ENCODE measurements around the gene MYOM3. TPM values are rescaled to one million over a fixed set of nuclear protein-coding genes. Genes with fewer than 3 reads are reported as not detected.

Gene MYOM3
- total and polyA plus RNA-seq, 2 of the 13 experiments (the other 11 are each of a cell fraction or from before 2014, with no cell fraction given): 5.8 to 15.3 TPM

DNA sequence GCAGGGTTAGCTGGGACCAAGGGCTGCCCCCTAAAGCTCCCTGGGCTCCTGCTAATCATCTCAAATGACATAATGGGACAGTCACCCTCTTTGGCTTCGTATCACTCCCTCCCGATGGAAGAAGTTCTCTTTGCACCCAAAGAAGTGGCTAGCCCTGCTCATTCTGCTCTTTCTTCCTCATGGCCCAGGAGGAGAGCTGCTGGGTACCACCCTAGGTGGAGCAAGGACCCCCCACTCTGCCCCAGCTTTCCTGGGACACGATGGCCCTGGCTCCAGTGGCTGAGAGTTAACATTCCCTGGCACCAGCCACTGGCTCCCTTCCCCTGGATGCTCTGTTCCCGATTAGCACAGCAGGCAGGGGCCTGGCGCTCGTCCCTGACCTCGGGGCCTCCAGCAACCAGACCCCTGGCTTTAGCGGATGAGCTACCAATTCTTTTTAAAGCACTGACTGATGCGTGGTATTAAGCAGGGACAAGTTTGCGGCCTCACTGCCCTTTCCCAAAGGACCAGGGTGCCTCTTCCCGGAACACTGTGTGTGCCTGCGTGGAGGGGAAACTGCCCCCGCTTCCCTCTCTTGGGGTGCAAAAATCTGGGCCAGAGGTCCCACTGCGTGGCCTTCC, 1.2 kb downstream of the MYOM3 start (continued):
- TF ChIP-seq, protein P1, sequence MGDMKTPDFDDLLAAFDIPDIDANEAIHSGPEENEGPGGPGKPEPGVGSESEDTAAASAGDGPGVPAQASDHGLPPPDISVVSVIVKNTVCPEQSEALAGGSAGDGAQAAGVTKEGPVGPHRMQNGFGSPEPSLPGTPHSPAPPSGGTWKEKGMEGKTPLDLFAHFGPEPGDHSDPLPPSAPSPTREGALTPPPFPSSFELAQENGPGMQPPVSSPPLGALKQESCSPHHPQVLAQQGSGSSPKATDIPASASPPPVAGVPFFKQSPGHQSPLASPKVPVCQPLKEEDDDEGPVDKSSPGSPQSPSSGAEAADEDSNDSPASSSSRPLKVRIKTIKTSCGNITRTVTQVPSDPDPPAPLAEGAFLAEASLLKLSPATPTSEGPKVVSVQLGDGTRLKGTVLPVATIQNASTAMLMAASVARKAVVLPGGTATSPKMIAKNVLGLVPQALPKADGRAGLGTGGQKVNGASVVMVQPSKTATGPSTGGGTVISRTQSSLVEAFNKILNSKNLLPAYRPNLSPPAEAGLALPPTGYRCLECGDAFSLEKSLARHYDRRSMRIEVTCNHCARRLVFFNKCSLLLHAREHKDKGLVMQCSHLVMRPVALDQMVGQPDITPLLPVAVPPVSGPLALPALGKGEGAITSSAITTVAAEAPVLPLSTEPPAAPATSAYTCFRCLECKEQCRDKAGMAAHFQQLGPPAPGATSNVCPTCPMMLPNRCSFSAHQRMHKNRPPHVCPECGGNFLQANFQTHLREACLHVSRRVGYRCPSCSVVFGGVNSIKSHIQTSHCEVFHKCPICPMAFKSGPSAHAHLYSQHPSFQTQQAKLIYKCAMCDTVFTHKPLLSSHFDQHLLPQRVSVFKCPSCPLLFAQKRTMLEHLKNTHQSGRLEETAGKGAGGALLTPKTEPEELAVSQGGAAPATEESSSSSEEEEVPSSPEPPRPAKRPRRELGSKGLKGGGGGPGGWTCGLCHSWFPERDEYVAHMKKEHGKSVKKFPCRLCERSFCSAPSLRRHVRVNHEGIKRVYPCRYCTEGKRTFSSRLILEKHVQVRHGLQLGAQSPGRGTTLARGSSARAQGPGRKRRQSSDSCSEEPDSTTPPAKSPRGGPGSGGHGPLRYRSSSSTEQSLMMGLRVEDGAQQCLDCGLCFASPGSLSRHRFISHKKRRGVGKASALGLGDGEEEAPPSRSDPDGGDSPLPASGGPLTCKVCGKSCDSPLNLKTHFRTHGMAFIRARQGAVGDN (CRISPR knock-in tag; IDR thresholded peaks at IDR 0.05): peak; percentile 21; the same call in 1 of the 2 replicates
- TF ChIP-seq, protein P2, sequence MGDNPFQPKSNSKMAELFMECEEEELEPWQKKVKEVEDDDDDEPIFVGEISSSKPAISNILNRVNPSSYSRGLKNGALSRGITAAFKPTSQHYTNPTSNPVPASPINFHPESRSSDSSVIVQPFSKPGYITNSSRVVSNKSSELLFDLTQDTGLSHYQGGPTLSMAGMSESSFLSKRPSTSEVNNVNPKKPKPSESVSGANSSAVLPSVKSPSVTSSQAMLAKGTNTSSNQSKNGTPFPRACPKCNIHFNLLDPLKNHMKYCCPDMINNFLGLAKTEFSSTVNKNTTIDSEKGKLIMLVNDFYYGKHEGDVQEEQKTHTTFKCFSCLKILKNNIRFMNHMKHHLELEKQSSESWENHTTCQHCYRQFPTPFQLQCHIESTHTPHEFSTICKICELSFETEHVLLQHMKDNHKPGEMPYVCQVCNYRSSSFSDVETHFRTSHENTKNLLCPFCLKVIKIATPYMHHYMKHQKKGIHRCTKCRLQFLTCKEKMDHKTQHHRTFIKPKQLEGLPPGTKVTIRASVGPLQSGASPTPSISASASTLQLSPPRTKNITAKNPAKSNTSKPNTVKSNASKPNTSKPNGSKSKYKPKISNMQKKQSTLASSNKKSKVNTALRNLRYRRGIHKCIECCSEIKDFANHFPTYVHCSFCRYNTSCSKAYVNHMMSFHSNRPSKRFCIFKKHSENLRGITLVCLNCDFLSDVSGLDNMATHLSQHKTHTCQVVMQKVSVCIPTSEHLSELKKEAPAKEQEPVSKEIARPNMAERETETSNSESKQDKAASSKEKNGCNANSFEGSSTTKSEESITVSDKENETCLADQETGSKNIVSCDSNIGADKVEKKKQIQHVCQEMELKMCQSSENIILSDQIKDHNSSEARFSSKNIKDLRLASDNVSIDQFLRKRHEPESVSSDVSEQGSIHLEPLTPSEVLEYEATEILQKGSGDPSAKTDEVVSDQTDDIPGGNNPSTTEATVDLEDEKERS (CRISPR knock-in tag; IDR thresholded peaks at IDR 0.05): no peak
- TF ChIP-seq MTA1 (CRISPR knock-in tag; IDR thresholded peaks at IDR 0.05; ENCODE audit: borderline replicate concordance) (no peak), HMG20A (CRISPR knock-in tag; IDR thresholded peaks at IDR 0.05; ENCODE audit: borderline replicate concordance) (no peak), RARA (CRISPR knock-in tag; IDR thresholded peaks at IDR 0.05) (no peak), ZSCAN21 (CRISPR knock-in tag; IDR thresholded peaks at IDR 0.05; ENCODE audit: borderline replicate concordance) (no peak), SAP130 (CRISPR knock-in tag; IDR thresholded peaks at IDR 0.05; ENCODE audit: low read depth) (peak; percentile 20; the same call in 1 of the 2 replicates)

Measured in HepG2 (cell line).